ENCODE results near the gene EVX1. TPM values are rescaled to one million over a fixed set of nuclear protein-coding genes. Genes with fewer than 3 reads are reported as not detected.

The EVX1 gene
- total RNA-seq, 1 experiment from 2014 or later, result not detected

DNA sequence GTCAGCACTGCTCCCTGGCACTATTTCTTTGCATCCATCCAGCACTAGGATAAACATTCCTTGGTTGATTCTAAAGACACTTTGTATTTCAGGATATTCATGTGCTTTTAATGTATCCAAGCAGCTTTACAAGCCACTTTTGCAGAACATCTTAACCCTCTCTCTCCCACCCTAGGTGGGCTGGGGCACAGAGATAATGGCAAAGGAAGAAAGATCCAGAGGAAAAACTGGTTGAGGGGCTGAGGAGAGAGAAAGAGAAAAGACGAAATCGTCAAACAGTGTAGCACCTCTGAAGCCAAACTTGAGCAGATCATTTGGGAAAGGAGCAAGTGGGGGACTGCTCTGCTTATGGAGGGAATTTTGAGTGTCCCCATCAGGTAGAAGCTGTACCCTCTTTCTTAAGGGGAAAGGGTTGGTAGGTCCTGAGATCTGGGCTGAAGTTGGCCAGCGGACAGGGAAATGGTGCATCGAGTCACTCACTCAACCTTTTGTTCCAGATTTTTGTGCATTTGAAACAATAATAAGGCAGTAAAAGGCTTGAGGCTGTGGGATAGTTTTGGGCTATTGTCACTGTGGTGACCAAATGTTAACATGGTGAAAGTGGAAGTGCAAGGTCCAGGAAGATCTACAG lies 38.5 kb upstream of the EVX1 start:
- H3K27me3 ChIP-seq (ENCODE audit: low read length), result no peaks in the 10 kb centered on the region
- no peak for DNase-seq
- no peaks in the 10 kb centered on the region for H3K9me2 ChIP-seq (replicated peaks; ENCODE audit: insufficient read depth, low read length)
- H3K79me2 ChIP-seq (ENCODE audit: low read length), result no peaks in the 10 kb centered on the region
- H2AFZ ChIP-seq (ENCODE audit: low read length), result no peak overlapping the region
- no peak overlapping the region for H3K9ac ChIP-seq (ENCODE audit: low read length)
- H3K9me3 ChIP-seq (ENCODE audit: low read length), result no peaks in the 10 kb centered on the region
- H3K4me3 ChIP-seq (ENCODE audit: low read length), result no peak overlapping the region
- peaks cover 19% of the 10 kb centered on the region for H3K4me1 ChIP-seq (ENCODE audit: low read length)
- no peaks in the 10 kb centered on the region for H4K20me1 ChIP-seq (ENCODE audit: insufficient read depth, low read depth, low read length)
- no peak overlapping the region for H3K4me2 ChIP-seq (ENCODE audit: low read depth, low read length, poor library complexity, severe bottlenecking)
- H3K36me3 ChIP-seq (ENCODE audit: insufficient read depth, low read length), result no peaks in the 10 kb centered on the region
- no peak overlapping the region for H3K27ac ChIP-seq (ENCODE audit: low read length)

DNA sequence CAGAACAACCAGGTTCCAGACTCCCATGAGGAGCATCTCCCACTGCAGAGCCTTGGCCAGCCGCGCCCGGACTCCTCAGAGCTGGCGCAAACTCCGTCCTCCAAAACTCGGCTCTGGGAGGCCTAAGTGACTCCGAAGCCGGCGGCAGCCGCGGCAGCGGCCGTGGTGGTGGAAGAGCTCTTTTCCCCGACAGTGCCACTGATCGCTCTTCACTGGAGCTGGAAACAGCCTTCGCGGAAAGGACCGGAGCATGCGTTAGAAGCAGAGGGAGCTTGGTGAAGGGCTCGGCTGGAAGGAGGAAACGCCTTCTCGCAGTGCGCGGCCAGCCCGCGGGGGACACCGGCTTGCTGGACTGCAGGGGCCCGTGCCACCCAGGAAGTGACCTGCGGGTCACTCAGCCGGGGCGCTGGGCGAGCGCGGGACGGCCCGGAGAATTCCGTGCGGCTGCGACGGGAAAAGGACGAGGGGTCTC lies 37.7 kb upstream of the EVX1 start:
- no peak overlapping the region for H3K4me2 ChIP-seq (ENCODE audit: low read depth, low read length, poor library complexity, severe bottlenecking)
- peaks cover 19% of the 10 kb centered on the region for H3K4me1 ChIP-seq (ENCODE audit: low read length)
- no peak overlapping the region for H3K27ac ChIP-seq (ENCODE audit: low read length)
- DNase-seq, result no peak
- H3K36me3 ChIP-seq (ENCODE audit: insufficient read depth, low read length), result no peaks in the 10 kb centered on the region
- H3K27me3 ChIP-seq (ENCODE audit: low read length), result no peaks in the 10 kb centered on the region
- H4K20me1 ChIP-seq (ENCODE audit: insufficient read depth, low read depth, low read length), result no peaks in the 10 kb centered on the region
- H3K4me3 ChIP-seq (ENCODE audit: low read length), result no peak overlapping the region
- H2AFZ ChIP-seq (ENCODE audit: low read length), result no peak overlapping the region
- no peak overlapping the region for H3K9ac ChIP-seq (ENCODE audit: low read length)
- no peaks in the 10 kb centered on the region for H3K9me3 ChIP-seq (ENCODE audit: low read length)
- no peaks in the 10 kb centered on the region for H3K9me2 ChIP-seq (replicated peaks; ENCODE audit: insufficient read depth, low read length)
- H3K79me2 ChIP-seq (ENCODE audit: low read length), result no peaks in the 10 kb centered on the region

- Histone ChIP-seq H4K20me1 (ENCODE audit: insufficient read depth, low read depth, low read length) (no peaks in the 10 kb centered on the region), H3K4me2 (ENCODE audit: low read depth, low read length, poor library complexity, severe bottlenecking) (no peak overlapping the region), H3K9me3 (ENCODE audit: low read length) (no peaks in the 10 kb centered on the region), H3K4me3 (ENCODE audit: low read length) (no peak overlapping the region), H3K79me2 (ENCODE audit: low read length) (no peaks in the 10 kb centered on the region), H3K27ac (ENCODE audit: low read length) (no peak overlapping the region), H3K27me3 (ENCODE audit: low read length) (no peaks in the 10 kb centered on the region), H3K9ac (ENCODE audit: low read length) (no peak overlapping the region), H3K36me3 (ENCODE audit: insufficient read depth, low read length) (no peaks in the 10 kb centered on the region), H2AFZ (ENCODE audit: low read length) (no peak overlapping the region), H3K9me2 (replicated peaks; ENCODE audit: insufficient read depth, low read length) (no peaks in the 10 kb centered on the region), H3K4me1 (ENCODE audit: low read length) (peaks cover 14% of the 10 kb centered on the region)
- DNase-seq, result no peak
Observed at GRCh38 chr7:27205325-27206280, 37.0 kb upstream of the EVX1 start.

DNA sequence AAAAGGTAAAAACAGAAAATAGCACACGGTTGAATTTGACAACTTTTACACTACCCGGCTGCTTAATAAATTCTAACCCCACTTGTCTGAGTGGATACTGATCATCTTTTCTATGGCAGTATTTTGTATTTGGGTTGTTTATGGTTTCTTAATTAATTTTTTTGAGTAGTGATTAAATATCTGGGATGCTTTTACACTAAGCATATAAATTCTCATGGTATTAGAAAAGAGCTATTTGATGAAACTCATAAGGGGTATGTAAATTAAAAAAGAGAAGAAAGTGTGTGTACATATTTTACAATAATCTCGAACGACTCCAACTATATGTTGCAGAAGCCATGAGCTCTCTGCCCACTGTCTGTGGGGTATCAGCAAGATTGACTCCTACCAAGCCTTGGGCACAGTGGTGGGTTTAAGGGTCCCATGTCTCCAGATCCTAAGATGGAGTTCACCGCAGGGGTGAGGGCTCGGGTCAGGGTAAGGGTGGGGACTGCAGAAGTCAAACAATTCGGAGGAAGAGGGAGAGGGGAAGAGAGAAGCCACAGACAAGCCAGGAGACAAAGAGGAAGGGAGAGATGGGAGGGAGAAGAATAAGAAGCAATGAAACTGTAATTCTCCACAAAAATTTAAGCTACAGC lies 35.1 kb upstream of the EVX1 start:
- Histone ChIP-seq H3K36me3 (ENCODE audit: insufficient read depth, low read length) (no peaks in the 10 kb centered on the region), H3K9ac (ENCODE audit: low read length) (no peak overlapping the region), H3K4me3 (ENCODE audit: low read length) (no peak overlapping the region), H3K4me1 (ENCODE audit: low read length) (no peaks in the 10 kb centered on the region), H3K79me2 (ENCODE audit: low read length) (no peaks in the 10 kb centered on the region), H4K20me1 (ENCODE audit: insufficient read depth, low read depth, low read length) (no peaks in the 10 kb centered on the region), H2AFZ (ENCODE audit: low read length) (no peak overlapping the region), H3K9me2 (replicated peaks; ENCODE audit: insufficient read depth, low read length) (no peaks in the 10 kb centered on the region), H3K27me3 (ENCODE audit: low read length) (no peaks in the 10 kb centered on the region), H3K27ac (ENCODE audit: low read length) (no peak overlapping the region), H3K9me3 (ENCODE audit: low read length) (no peaks in the 10 kb centered on the region), H3K4me2 (ENCODE audit: low read depth, low read length, poor library complexity, severe bottlenecking) (no peak overlapping the region)
- no peak for DNase-seq

DNA sequence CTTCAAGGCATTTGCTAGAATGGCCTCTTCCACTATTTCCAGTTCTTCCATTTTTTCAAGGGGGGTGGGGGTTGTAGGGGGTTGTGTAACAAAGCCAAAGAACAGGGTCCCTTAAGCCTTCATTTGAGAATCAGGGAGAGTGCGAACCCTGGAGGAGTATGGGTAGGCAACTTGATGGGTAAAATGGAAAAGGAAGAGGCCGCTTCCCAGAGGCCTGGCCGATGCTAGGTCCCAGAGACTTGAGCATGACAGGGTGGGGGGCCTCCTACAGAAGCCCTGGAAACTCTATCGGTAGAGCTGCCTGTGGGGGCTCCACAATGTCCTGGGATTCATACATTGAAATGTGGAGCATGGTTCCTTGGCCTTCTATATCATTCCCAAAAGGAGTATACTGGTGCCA lies 33.6 kb upstream of the EVX1 start:
- no peaks in the 10 kb centered on the region for H4K20me1 ChIP-seq (ENCODE audit: insufficient read depth, low read depth, low read length)
- no peaks in the 10 kb centered on the region for H3K79me2 ChIP-seq (ENCODE audit: low read length)
- no peaks in the 10 kb centered on the region for H3K9me3 ChIP-seq (ENCODE audit: low read length)
- no peaks in the 10 kb centered on the region for H3K36me3 ChIP-seq (ENCODE audit: insufficient read depth, low read length)
- no peak overlapping the region for H2AFZ ChIP-seq (ENCODE audit: low read length)
- no peaks in the 10 kb centered on the region for H3K27me3 ChIP-seq (ENCODE audit: low read length)
- no peak overlapping the region for H3K4me2 ChIP-seq (ENCODE audit: low read depth, low read length, poor library complexity, severe bottlenecking)
- H3K4me3 ChIP-seq (ENCODE audit: low read length), result no peak overlapping the region
- H3K9ac ChIP-seq (ENCODE audit: low read length), result no peak overlapping the region
- no peak overlapping the region for H3K27ac ChIP-seq (ENCODE audit: low read length)
- H3K9me2 ChIP-seq (replicated peaks; ENCODE audit: insufficient read depth, low read length), result no peaks in the 10 kb centered on the region
- no peaks in the 10 kb centered on the region for H3K4me1 ChIP-seq (ENCODE audit: low read length)
- DNase-seq, result no peak

- H3K4me3 ChIP-seq (ENCODE audit: low read length), result no peak overlapping the region
- no peak overlapping the region for H3K27ac ChIP-seq (ENCODE audit: low read length)
- H3K9me2 ChIP-seq (replicated peaks; ENCODE audit: insufficient read depth, low read length), result no peaks in the 10 kb centered on the region
- no peaks in the 10 kb centered on the region for H3K4me1 ChIP-seq (ENCODE audit: low read length)
- no peak for DNase-seq
- no peaks in the 10 kb centered on the region for H4K20me1 ChIP-seq (ENCODE audit: insufficient read depth, low read depth, low read length)
- no peak overlapping the region for H3K9ac ChIP-seq (ENCODE audit: low read length)
- H3K79me2 ChIP-seq (ENCODE audit: low read length), result no peaks in the 10 kb centered on the region
- no peak overlapping the region for H3K4me2 ChIP-seq (ENCODE audit: low read depth, low read length, poor library complexity, severe bottlenecking)
- no peaks in the 10 kb centered on the region for H3K36me3 ChIP-seq (ENCODE audit: insufficient read depth, low read length)
- H3K9me3 ChIP-seq (ENCODE audit: low read length), result no peaks in the 10 kb centered on the region
- no peak overlapping the region for H2AFZ ChIP-seq (ENCODE audit: low read length)
- H3K27me3 ChIP-seq (ENCODE audit: low read length), result no peaks in the 10 kb centered on the region
Observed at GRCh38 chr7:27209933-27210440, 32.6 kb upstream of the EVX1 start.

DNA sequence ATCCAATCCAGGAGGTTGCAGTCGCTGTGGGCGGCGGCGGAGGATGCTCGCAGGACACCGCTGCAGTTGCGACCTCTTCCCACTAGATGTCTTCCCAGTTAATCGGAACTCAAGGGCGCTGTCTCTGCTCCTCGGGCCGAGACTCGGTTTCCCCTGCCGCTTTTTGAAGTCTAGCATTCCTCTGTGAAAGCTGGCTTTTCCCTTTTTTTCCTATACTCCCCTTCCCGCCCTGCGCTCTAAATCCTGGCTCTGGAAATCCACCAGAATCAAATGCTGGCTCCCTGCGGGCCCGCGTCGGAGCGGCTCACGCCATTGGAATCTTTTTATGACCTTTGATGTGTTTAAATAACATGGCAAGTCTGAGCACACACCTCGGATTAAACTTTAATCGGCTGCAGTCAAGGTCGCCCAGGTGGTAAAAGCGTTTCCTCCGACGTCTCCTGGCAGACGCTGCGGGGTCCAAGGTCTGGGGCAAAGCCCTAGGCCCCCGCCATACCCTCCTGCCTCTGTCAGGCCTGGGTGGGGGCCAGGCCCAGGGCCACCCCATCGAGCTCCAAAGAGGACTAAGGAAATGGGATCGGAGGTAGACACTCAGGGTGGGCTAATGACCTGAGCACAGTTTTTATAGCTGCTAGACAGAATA lies 32.0 kb upstream of the EVX1 start:
- no peaks in the 10 kb centered on the region for H3K9me3 ChIP-seq (ENCODE audit: low read length)
- no peak overlapping the region for H3K27ac ChIP-seq (ENCODE audit: low read length)
- H3K9me2 ChIP-seq (replicated peaks; ENCODE audit: insufficient read depth, low read length), result no peaks in the 10 kb centered on the region
- DNase-seq, result peak; percentile 76
- H3K4me2 ChIP-seq (ENCODE audit: low read depth, low read length, poor library complexity, severe bottlenecking), result no peak overlapping the region
- H3K4me3 ChIP-seq (ENCODE audit: low read length), result no peak overlapping the region
- H3K4me1 ChIP-seq (ENCODE audit: low read length), result no peaks in the 10 kb centered on the region
- H3K79me2 ChIP-seq (ENCODE audit: low read length), result no peaks in the 10 kb centered on the region
- H2AFZ ChIP-seq (ENCODE audit: low read length), result no peak overlapping the region
- H3K9ac ChIP-seq (ENCODE audit: low read length), result no peak overlapping the region
- H3K27me3 ChIP-seq (ENCODE audit: low read length), result no peaks in the 10 kb centered on the region
- H3K36me3 ChIP-seq (ENCODE audit: insufficient read depth, low read length), result no peaks in the 10 kb centered on the region
- no peaks in the 10 kb centered on the region for H4K20me1 ChIP-seq (ENCODE audit: insufficient read depth, low read depth, low read length)

- Histone ChIP-seq H2AFZ (ENCODE audit: low read length) (no peak overlapping the region), H3K36me3 (ENCODE audit: insufficient read depth, low read length) (no peaks in the 10 kb centered on the region), H3K9me3 (ENCODE audit: low read length) (no peaks in the 10 kb centered on the region), H3K9ac (ENCODE audit: low read length) (no peak overlapping the region), H3K27ac (ENCODE audit: low read length) (no peak overlapping the region), H3K9me2 (replicated peaks; ENCODE audit: insufficient read depth, low read length) (no peaks in the 10 kb centered on the region), H4K20me1 (ENCODE audit: insufficient read depth, low read depth, low read length) (no peaks in the 10 kb centered on the region), H3K4me3 (ENCODE audit: low read length) (no peak overlapping the region), H3K4me1 (ENCODE audit: low read length) (no peaks in the 10 kb centered on the region), H3K27me3 (ENCODE audit: low read length) (no peaks in the 10 kb centered on the region), H3K79me2 (ENCODE audit: low read length) (no peaks in the 10 kb centered on the region), H3K4me2 (ENCODE audit: low read depth, low read length, poor library complexity, severe bottlenecking) (no peak overlapping the region)
- DNase-seq, result no peak
Observed at GRCh38 chr7:27211084-27211446, 31.5 kb upstream of the EVX1 start.
